RWPE2 (cell line): Measurements from ENCODE around the gene FAM13B.

Source experiments
- ATAC-seq: fragments of 200-7000 bp; cut with Tn5 transposase; 3 replicates; pipeline ENCODE4 v1.9.1; 2021; ENCODE audit warnings: low read depth
- DNase-seq: peaks from one replicate; pipeline ENCODE4 v3.0.0-alpha.2; 2020; ENCODE audit warnings: low spot score
- H3K27ac ChIP-seq: fragments of 450-650 bp; 2 replicates; pipeline ENCODE4 v1.5.1; 2017; ENCODE audit warnings: mild to moderate bottlenecking; ENCODE audit not compliant: poor library complexity, severe bottlenecking
- H3K27me3 ChIP-seq: fragments of 250-450 bp; sonication (Bioruptor Pico); 2 replicates; pipeline ENCODE4 v1.5.1; 2021; ENCODE audit warnings: mild to moderate bottlenecking, moderate library complexity; ENCODE audit not compliant: insufficient read depth, poor library complexity, severe bottlenecking
- H3K36me3 ChIP-seq: fragments of 250-450 bp; sonication (Bioruptor Pico); 2 replicates; pipeline ENCODE4 v1.5.1; 2020; ENCODE audit warnings: low read depth, mild to moderate bottlenecking, moderate library complexity
- H3K4me1 ChIP-seq: fragments of 250-450 bp; sonication (Bioruptor Pico); 2 replicates; pipeline ENCODE4 v1.5.1; 2021; ENCODE audit warnings: mild to moderate bottlenecking, moderate library complexity; ENCODE audit not compliant: insufficient read depth, poor library complexity, severe bottlenecking
- H3K4me3 ChIP-seq: fragments of 250-450 bp; sonication (Bioruptor Pico); 2 replicates; pipeline ENCODE4 v1.5.1; 2021; ENCODE audit warnings: mild to moderate bottlenecking, moderate library complexity; ENCODE audit not compliant: severe bottlenecking
- H3K9me3 ChIP-seq: fragments of 250-450 bp; sonication (Bioruptor Pico); 2 replicates; pipeline ENCODE4 v1.5.1; 2021; ENCODE audit warnings: mild to moderate bottlenecking, moderate library complexity; ENCODE audit not compliant: severe bottlenecking
- TF ChIP-seq, protein P1 (sequence below): fragments of 450-650 bp; IDR thresholded peaks from one replicate; pipeline ENCODE4 v1.5.1; 2017; ENCODE audit warnings: mild to moderate bottlenecking, moderate library complexity; ENCODE audit not compliant: poor library complexity, severe bottlenecking

The FAM13B gene

DNA sequence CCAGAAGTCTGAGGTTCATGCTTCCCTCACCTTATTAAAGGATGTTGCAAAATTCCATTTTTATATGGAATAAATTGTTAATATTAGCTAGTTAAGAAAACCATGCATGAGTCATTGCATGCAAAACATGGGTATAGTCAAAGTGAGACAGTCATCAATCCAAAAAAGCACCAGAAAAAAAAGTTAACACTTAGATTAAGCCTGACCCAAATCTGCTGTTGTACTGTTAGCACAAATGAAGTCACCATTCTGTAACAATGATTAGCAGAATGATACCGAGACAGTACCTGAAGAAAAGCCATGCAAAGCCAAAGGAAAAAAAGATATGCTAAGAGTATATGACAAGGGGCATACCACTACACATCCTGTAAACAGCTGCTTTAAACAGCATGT lies 94.1 kb downstream of the FAM13B start:
- Histone ChIP-seq H3K4me3 (no peak overlapping the region), H3K36me3 (peaks cover 66% of the 10 kb centered on the region), H3K27me3 (no peaks in the 10 kb centered on the region), H3K9me3 (no peaks in the 10 kb centered on the region), H3K4me1 (no peaks in the 10 kb centered on the region), H3K27ac (no peak overlapping the region)
- DNase-seq (no peak), ATAC-seq (no peak)
- TF ChIP-seq, protein P1, sequence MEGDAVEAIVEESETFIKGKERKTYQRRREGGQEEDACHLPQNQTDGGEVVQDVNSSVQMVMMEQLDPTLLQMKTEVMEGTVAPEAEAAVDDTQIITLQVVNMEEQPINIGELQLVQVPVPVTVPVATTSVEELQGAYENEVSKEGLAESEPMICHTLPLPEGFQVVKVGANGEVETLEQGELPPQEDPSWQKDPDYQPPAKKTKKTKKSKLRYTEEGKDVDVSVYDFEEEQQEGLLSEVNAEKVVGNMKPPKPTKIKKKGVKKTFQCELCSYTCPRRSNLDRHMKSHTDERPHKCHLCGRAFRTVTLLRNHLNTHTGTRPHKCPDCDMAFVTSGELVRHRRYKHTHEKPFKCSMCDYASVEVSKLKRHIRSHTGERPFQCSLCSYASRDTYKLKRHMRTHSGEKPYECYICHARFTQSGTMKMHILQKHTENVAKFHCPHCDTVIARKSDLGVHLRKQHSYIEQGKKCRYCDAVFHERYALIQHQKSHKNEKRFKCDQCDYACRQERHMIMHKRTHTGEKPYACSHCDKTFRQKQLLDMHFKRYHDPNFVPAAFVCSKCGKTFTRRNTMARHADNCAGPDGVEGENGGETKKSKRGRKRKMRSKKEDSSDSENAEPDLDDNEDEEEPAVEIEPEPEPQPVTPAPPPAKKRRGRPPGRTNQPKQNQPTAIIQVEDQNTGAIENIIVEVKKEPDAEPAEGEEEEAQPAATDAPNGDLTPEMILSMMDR = no peak

DNA sequence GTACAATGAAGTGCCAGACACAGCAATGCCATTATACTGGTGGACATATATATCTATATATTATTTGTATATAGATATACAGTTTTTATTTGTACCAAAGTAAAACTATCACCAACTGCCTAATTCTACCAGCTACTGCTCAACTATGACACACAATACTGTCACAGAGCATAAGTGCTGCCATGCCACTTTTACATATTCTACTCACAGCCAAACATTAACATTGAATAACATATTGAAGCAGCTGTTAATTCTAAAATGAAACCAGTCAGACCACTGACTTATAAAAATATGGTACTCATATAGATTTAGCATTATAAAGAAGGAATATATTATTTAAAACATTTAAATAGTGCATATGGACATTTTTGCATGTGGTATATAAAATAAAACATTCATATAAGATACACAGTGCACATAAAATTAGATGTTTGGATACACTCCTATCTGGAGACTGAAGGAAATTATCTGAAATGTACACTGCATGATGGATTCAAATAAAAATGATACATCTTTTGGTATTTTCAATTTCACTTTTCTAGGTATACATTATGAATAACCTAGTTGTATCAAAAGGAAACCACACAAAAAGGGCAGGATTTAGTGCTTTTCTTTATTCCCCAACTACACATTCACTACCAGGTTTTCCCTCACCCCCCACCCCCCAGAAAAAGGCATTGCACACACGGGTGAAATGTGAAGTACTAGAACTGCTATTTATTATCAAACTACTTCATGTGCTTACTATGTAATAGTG lies 94.7 kb downstream of the FAM13B start:
- Histone ChIP-seq H3K4me1 (no peaks in the 10 kb centered on the region), H3K27me3 (no peaks in the 10 kb centered on the region), H3K27ac (no peak overlapping the region), H3K9me3 (no peaks in the 10 kb centered on the region), H3K4me3 (no peak overlapping the region), H3K36me3 (peaks cover 60% of the 10 kb centered on the region)
- ATAC-seq (no peak), DNase-seq (no peak)
- TF ChIP-seq, protein P1 = no peak

DNA sequence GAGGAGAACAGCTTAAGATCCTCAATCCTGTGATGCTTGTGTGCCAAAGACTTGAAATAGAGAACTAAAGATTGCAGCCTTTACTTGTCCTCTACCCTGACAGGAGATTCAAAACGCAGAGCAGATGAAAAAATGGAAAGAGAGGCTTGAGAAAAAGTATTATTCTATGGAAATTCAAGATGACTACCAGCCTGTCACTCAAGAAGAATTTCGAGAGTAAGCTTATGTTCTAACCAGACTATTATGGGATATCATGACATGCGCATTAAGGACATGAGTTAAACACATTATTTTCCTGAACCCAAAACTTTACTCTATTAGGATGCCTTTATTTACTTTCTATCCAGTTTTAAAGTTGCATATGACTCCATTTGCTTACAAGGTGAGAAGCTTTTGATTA lies 97.2 kb downstream of the FAM13B start:
- no peaks in the 10 kb centered on the region for H3K4me1 ChIP-seq
- no peak for DNase-seq
- H3K4me3 ChIP-seq = no peak overlapping the region
- no peaks in the 10 kb centered on the region for H3K9me3 ChIP-seq
- no peaks in the 10 kb centered on the region for H3K27me3 ChIP-seq
- TF ChIP-seq, protein P1 = no peak
- no peak for ATAC-seq
- no peak overlapping the region for H3K27ac ChIP-seq
- peaks cover 35% of the 10 kb centered on the region for H3K36me3 ChIP-seq

DNA sequence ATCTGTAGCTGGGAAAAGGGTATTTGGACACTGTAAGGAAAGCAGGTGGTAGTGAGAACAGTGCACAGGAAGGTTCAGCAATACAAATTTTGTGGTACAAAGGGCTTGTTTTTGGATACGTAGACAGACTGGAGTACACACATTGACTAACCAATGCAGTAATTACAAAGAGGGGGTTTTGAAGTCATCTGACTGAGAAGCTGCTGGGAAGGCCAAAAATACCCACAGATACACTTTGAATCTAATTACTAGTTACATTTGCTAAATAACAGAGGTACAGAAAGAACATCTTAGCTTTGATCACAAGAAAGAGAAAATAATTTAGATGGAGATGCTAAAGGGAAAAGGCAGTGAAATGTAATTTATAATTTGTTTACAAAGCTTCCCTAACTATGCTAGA lies 97.7 kb downstream of the FAM13B start:
- H3K27ac ChIP-seq = no peak overlapping the region
- TF ChIP-seq, protein P1 = no peak
- no peaks in the 10 kb centered on the region for H3K27me3 ChIP-seq
- H3K9me3 ChIP-seq = no peaks in the 10 kb centered on the region
- no peaks in the 10 kb centered on the region for H3K4me1 ChIP-seq
- no peak overlapping the region for H3K4me3 ChIP-seq
- H3K36me3 ChIP-seq = peaks cover 30% of the 10 kb centered on the region
- no peak for DNase-seq
- ATAC-seq = no peak

DNA sequence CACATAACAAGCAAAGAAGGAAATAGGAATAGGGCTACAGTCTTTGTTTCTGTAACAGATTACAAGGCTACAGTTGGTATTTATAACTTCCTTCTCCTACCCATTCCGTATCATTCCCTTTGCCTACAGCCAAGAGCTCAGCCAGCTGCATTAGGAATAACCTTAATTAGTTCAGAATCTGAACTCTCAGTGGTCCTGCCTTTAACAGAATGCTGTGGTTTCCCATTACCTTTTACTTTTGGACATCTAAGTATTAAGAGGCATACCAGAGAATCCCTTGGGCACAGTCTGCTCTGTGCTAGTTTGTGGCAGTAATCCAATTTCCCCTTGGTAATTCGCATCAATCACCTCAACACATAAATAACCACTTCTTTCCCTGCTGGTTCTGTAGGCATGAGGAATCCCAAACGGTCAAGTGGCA lies 99.4 kb downstream of the FAM13B start:
- Histone ChIP-seq H3K9me3 (no peaks in the 10 kb centered on the region), H3K4me1 (no peaks in the 10 kb centered on the region), H3K36me3 (peaks cover 17% of the 10 kb centered on the region), H3K27ac (no peak overlapping the region), H3K27me3 (no peaks in the 10 kb centered on the region), H3K4me3 (no peak overlapping the region)
- ATAC-seq = peak; percentile 13; the same call in 1 of the 3 replicates
- TF ChIP-seq, protein P1 = no peak
- DNase-seq = no peak
